GM10266 (cell line): ENCODE data around the gene PLD1.
"Not testable (repeated sequence)": the region's sequence is repeated elsewhere in the genome, so short reads cannot be mapped to it uniquely, and the experiment has no call there.

Experiments used
- DNase-seq: peaks from one replicate; pipeline ENCODE4 v3.0.0; 2012; ENCODE audit errors: extremely low spot score
- TF ChIP-seq, protein P1 (sequence below): IDR thresholded peaks from 2 replicates; pipeline ENCODE4 v1.5.1; 2012; ENCODE audit warnings: mild to moderate bottlenecking, low read depth; ENCODE audit not compliant: control insufficient read depth, insufficient read depth; ENCODE audit errors: missing control alignments

Gene PLD1

DNA sequence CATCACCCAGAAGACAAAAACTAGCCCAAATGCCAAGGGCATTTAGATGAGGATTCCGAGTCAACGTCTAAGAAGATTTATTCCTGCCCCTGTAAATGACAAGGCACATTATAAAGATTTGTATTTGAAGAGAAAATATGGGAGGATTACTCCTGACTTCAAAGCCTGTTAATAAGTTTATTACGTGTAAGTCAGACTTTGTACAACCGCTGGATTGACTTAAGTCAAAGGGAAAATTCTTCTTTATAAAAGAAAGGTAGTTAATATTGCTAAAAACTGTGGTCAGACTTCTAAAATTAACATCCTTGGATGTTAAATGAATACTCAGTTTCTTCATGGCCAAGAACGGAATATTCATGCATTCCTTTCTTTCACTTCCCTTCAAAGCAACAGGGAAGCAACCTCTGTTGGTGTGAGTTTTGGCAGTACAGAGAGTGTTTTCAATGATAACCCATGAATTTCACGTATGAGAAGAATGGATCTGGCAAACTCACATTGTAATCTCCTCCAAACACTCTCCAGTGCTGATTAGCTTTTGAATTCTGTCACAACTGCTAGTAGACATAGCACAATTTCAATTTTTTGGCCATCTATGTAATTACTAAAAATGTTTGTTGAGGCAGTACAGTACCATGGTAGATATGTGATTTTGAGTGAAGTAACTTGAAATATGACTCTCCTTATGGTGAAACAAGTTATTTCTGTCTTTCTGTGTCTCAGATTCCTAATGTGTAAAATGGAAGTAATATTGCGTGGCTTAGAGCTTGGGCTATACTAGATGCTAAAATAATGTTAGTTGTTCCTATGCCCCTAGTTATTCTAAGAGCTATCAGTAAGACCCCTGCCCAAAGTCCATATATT is 62.0 kb downstream of the PLD1 start:
- TF ChIP-seq, protein P1, sequence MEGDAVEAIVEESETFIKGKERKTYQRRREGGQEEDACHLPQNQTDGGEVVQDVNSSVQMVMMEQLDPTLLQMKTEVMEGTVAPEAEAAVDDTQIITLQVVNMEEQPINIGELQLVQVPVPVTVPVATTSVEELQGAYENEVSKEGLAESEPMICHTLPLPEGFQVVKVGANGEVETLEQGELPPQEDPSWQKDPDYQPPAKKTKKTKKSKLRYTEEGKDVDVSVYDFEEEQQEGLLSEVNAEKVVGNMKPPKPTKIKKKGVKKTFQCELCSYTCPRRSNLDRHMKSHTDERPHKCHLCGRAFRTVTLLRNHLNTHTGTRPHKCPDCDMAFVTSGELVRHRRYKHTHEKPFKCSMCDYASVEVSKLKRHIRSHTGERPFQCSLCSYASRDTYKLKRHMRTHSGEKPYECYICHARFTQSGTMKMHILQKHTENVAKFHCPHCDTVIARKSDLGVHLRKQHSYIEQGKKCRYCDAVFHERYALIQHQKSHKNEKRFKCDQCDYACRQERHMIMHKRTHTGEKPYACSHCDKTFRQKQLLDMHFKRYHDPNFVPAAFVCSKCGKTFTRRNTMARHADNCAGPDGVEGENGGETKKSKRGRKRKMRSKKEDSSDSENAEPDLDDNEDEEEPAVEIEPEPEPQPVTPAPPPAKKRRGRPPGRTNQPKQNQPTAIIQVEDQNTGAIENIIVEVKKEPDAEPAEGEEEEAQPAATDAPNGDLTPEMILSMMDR, result no peak
- DNase-seq, result no peak

DNA sequence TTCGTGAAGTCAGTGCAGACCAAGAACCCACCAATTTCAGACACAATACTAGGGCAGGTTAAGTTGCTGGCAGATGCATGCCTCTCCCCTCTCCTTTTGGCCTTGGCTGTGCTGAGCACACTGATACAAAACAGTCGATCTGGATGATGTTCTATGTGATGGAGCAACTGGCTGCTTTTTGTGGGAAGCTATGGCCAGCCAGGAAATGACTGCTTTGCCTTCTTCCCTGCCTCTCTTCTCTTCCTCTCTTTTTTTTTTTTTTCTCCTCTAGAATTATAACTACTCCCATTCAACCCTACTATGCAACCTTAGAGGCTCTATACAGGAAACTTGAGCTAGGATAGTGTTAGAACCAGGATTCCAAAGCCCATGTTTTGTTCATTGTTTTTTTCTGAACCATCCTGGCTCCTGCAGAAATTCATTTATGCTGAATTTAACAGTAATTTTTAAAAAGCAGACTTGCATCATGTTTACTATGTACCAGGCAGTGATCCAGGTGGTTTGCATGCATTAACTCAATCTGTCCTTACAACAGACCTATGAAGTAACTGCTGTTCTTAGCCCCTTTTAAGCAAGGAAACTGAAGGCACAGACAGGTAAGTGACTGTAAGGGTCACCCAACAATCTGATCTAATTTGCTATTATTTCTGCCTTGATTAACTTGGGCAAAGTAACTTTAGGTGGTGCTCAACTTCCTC is 62.9 kb downstream of the PLD1 start:
- TF ChIP-seq, protein P1, result no peak
- DNase-seq, result no peak

DNA sequence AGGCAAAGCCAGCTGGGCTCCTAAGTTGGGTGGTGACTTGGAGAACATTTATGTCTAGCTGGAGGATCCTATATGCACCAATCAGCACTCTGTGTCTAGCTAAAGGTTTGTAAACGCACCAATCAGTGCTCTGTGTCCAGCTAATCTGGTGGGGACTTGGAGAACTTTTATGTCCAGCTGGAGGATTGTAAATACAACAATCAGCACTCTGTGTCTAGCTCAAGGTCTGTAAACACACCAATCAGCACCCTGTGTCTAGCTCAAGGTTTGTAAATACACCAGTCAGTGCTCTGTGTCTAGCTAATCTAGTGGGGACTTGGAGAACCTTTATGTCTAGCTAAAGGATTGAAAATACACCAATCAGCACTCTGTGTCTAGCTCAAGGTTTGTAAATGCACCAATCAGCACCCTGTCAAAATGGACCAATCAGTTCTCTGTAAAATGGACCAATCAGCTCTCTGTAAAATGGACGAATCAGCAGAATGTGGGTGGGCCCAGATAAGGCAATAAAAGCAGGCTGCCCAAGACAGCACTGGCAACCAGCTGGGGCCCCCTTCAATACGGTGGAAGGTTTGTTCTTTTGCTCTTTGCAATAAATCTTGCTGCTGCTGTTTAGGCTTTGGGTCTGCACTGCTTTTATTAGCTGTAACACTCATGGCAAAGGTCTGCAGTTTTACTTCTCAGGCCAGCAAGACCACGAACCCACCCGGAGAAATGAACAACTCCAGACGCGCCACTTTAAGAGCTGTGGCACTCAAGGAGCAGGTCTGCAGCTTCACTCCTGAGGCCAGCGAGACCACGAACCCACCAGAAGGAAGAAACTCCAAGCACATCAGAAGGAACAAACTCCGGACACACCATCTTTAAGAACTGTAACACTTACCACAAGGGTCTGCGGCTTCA is 63.7 kb downstream of the PLD1 start:
- DNase-seq, result not testable (repeated sequence)

DNA sequence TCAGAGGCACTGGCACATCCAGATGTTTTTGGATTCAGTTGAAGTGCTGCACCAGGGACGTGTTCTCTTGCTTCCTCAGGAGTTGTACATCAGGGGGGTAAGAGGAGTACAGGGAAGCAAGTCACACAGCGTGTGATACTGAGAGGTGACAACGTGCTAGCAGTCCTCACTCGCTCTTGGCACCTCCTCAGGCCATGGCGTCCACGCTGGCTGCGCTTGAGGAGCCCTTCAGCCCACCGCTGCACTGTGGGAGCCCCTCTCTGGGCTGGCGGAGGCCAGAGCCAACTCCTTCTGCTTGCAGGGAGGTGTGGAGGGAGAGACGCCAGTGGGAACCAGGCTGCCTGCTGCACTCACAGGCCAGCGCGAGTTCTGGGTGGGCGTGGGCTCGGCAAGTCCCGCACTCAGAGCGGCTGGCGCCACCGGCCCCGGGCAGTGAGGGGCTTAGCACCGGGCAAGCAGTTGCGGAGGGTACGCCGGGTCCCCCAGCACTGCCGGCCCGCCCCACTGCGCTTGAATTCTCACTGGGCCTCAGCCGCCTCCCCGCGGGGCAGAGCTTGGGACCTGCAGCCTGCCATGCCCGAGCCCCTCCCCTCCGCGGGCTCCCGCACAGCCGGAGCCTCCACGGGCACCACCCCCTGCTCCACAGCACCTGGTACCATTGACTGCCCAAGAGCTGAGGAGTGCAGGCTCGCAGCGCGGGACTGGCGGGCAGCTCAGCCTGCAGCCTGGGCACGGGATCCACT is 64.5 kb downstream of the PLD1 start:
- TF ChIP-seq, protein P1, result no peak
- no peak for DNase-seq

DNA sequence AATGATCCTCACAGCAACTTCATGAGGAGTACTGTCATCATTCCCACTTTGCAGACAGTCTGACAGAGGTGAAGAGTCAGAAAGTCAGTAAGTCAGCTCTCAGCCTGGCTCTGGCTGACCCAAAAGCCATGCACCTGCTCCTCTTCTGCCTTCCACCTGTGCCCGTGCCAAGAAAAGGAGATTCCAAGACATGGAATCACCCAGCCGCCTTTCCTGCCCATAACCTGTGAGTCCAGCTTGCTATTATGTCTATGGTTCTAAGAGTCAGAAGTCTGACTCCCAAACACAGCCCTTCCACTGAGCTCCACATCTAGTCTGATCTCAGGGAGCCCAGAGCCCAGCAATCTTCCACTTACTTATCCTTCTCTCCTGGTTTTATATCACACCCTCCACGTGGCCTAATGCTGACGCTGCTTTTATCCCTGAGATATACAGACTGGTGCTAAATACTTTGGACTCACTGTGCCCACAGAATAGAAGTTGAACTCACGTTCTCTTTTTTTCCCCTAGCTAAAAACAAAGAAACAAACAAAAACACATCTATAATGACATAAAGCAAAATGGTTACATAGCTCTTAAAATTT is 66.0 kb downstream of the PLD1 start:
- TF ChIP-seq, protein P1, result no peak
- no peak for DNase-seq

DNA sequence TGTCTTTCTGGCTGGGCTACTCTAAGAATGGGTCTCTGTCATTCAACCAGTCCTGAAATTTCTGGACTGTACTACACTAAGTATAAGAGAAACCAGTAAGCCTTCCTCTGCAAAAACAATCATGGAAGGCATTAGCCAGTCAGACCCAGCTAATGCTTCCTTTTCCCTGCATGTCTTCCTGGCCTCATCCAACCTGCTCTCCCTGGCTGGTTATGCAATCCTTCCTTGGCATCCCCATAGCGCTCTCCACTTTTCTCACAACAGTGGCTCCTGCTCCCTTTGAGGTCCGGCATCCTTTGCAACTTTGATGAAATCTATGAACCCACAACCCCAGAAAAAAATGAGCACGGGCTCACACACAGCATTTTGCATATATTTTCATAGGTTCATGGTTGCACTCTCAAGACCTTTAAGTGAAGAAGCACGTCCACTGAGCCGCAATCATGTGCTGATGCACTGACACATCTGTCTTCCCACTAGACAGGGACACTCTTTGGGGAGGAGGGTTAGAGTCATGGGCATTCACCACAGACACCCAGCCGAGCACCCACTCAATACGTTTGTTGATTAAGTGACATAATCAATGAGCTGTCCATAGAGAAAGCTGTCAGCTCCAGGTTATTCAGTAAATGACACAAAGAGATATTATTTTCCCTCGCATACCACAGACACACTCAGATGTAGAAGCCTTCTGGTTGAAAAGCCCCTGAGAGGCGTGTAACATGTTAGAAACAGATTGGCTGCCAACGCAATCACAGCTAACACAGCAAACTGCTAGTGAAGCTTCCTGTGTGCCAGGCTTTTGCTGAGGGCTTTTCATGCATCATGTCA is 66.7 kb downstream of the PLD1 start:
- no peak for DNase-seq
- TF ChIP-seq, protein P1, result no peak
